ENCODE results near the gene NAALADL1.

Gene NAALADL1

GRCh38 chr11:64999478-64999877 is 58.9 kb downstream of the NAALADL1 start:
- Histone ChIP-seq H3K36me3 (ENCODE audit: control insufficient read depth in 1 of 2, insufficient read depth in 2 of 2, low read length in 2 of 2) (no peaks in the 10 kb centered on the region), H3K18ac (ENCODE audit: low read length) (no peak overlapping the region), H3K27ac (ENCODE audit: low read depth, low read length) (no peak overlapping the region), H3K4me3 (ENCODE audit: low read depth, low read length) (no peak overlapping the region), H3K4me2 (ENCODE audit: low read length) (no peak overlapping the region), H2AK5ac (ENCODE audit: low read length) (no peak overlapping the region), H2BK12ac (ENCODE audit: low read length) (no peak overlapping the region), H3K4me1 (ENCODE audit: control insufficient read depth in 1 of 2, insufficient read depth in 2 of 2, low read length in 2 of 2) (no peaks in the 10 kb centered on the region), H2AFZ (ENCODE audit: insufficient read depth, low read length, poor library complexity) (no peak overlapping the region), H3K4ac (ENCODE audit: low read depth, low read length) (no peak overlapping the region), H2BK5ac (ENCODE audit: low read depth, low read length, poor library complexity) (no peak overlapping the region), H4K8ac (ENCODE audit: low read depth, low read length) (no peak overlapping the region), H3K23ac (ENCODE audit: low read length) (no peak overlapping the region), H3K79me1 (ENCODE audit: low read length) (no peaks in the 10 kb centered on the region), H2BK120ac (ENCODE audit: insufficient read depth, low read length, poor library complexity) (no peak overlapping the region), H3K79me2 (ENCODE audit: control insufficient read depth, insufficient read depth, low read length, poor library complexity) (no peaks in the 10 kb centered on the region), H3K9ac (ENCODE audit: low read length) (no peak overlapping the region), H3K27me3 (ENCODE audit: insufficient read depth, low read length) (no peaks in the 10 kb centered on the region), H4K91ac (ENCODE audit: low read depth, low read length) (no peak overlapping the region), H3K9me3 (ENCODE audit: insufficient read depth, low read depth, low read length) (no peaks in the 10 kb centered on the region), H3K14ac (ENCODE audit: low read length) (no peak overlapping the region), H4K12ac (ENCODE audit: low read depth, low read length) (no peak overlapping the region)
- DNase-seq: no peak
- WGBS (ENCODE audit: extremely low coverage, insufficient coverage, insufficient read length): no CpG with 5 or more reads among the region's 1 CpG

DNA sequence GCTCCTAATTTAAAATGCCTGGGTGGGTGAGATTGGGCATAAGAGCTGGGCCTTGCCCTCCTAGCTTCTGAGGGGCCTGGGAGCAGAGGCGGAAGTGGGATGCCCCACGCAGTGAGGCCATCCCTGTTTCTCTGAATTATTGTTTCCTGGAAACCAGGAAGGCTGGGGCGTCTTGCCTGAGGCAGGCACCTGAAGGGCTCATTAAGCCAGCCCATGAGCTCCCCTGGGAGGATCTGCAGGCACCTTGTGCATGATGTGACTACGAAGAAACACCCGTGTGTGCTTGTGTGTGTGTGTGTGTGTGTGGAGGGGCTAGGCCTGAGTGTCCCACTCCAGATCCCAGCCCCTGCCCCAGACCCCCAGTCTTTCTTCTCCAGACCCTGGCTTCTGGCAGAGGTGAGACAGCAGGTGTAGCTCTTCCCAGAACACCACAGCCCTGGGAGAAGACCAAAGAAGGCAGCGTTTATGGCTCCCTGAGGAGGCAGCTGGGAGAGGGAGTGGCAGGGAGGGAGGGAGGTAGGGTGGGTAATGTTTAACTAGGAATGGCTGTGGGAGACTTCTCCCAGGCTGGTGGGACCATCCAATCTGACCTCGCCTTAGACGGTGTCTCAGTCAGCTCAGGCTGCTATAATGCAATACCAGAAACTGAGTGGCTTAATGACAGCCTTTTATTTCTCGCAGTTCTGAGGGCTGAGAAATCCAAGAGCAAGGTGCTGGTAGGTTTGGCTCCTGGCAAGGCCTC is 59.5 kb downstream of the NAALADL1 start:
- Histone ChIP-seq H3K18ac (ENCODE audit: low read length) (no peak overlapping the region), H4K12ac (ENCODE audit: low read depth, low read length) (no peak overlapping the region), H4K8ac (ENCODE audit: low read depth, low read length) (no peak overlapping the region), H3K9me3 (ENCODE audit: insufficient read depth, low read depth, low read length) (no peaks in the 10 kb centered on the region), H2BK5ac (ENCODE audit: low read depth, low read length, poor library complexity) (no peak overlapping the region), H2BK12ac (ENCODE audit: low read length) (no peak overlapping the region), H2AK5ac (ENCODE audit: low read length) (no peak overlapping the region), H3K27ac (ENCODE audit: low read depth, low read length) (no peak overlapping the region), H3K9ac (ENCODE audit: low read length) (no peak overlapping the region), H2AFZ (ENCODE audit: insufficient read depth, low read length, poor library complexity) (no peak overlapping the region), H3K23ac (ENCODE audit: low read length) (no peak overlapping the region), H3K4me1 (ENCODE audit: control insufficient read depth in 1 of 2, insufficient read depth in 2 of 2, low read length in 2 of 2) (no peaks in the 10 kb centered on the region), H4K91ac (ENCODE audit: low read depth, low read length) (no peak overlapping the region), H3K4me3 (ENCODE audit: low read depth, low read length) (no peak overlapping the region), H3K27me3 (ENCODE audit: insufficient read depth, low read length) (no peaks in the 10 kb centered on the region), H3K79me1 (ENCODE audit: low read length) (no peaks in the 10 kb centered on the region), H3K36me3 (ENCODE audit: control insufficient read depth in 1 of 2, insufficient read depth in 2 of 2, low read length in 2 of 2) (no peaks in the 10 kb centered on the region), H2BK120ac (ENCODE audit: insufficient read depth, low read length, poor library complexity) (no peak overlapping the region), H3K4me2 (ENCODE audit: low read length) (no peak overlapping the region), H3K79me2 (ENCODE audit: control insufficient read depth, insufficient read depth, low read length, poor library complexity) (no peaks in the 10 kb centered on the region), H3K4ac (ENCODE audit: low read depth, low read length) (no peak overlapping the region), H3K14ac (ENCODE audit: low read length) (no peak overlapping the region)
- WGBS (ENCODE audit: extremely low coverage, insufficient coverage, insufficient read length): no CpG with 5 or more reads among the region's 9 CpGs
- no peak for DNase-seq

DNA sequence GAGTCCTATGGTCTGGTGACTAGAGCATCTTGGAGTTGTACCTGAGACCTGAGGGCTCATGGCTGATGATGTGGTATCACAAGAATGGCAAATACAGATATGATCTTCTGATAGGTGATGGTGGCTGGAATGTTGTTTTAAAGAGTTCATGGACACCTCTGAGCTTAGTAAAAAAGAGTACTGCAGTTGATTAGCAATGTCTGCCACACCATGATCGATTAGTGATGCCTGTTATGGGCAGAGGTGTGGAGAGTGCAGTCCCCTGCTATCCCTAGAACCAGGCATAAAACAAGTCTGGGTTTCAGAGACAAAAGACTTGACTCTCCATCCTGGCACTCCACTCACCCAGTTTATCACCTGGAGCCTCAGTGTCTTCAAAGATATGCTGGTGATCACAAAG is 60.2 kb downstream of the NAALADL1 start:
- Histone ChIP-seq H4K8ac (ENCODE audit: low read depth, low read length) (no peak overlapping the region), H2BK12ac (ENCODE audit: low read length) (no peak overlapping the region), H4K12ac (ENCODE audit: low read depth, low read length) (no peak overlapping the region), H3K9ac (ENCODE audit: low read length) (no peak overlapping the region), H3K27ac (ENCODE audit: low read depth, low read length) (no peak overlapping the region), H3K4ac (ENCODE audit: low read depth, low read length) (no peak overlapping the region), H3K14ac (ENCODE audit: low read length) (no peak overlapping the region), H3K27me3 (ENCODE audit: insufficient read depth, low read length) (no peaks in the 10 kb centered on the region), H3K4me2 (ENCODE audit: low read length) (no peak overlapping the region), H3K18ac (ENCODE audit: low read length) (no peak overlapping the region), H4K91ac (ENCODE audit: low read depth, low read length) (no peak overlapping the region), H3K79me2 (ENCODE audit: control insufficient read depth, insufficient read depth, low read length, poor library complexity) (no peaks in the 10 kb centered on the region), H3K79me1 (ENCODE audit: low read length) (no peaks in the 10 kb centered on the region), H3K4me1 (ENCODE audit: control insufficient read depth in 1 of 2, insufficient read depth in 2 of 2, low read length in 2 of 2) (no peaks in the 10 kb centered on the region), H2AK5ac (ENCODE audit: low read length) (no peak overlapping the region), H2AFZ (ENCODE audit: insufficient read depth, low read length, poor library complexity) (no peak overlapping the region), H3K9me3 (ENCODE audit: insufficient read depth, low read depth, low read length) (no peaks in the 10 kb centered on the region), H3K36me3 (ENCODE audit: control insufficient read depth in 1 of 2, insufficient read depth in 2 of 2, low read length in 2 of 2) (no peaks in the 10 kb centered on the region), H2BK120ac (ENCODE audit: insufficient read depth, low read length, poor library complexity) (no peak overlapping the region), H3K4me3 (ENCODE audit: low read depth, low read length) (no peak overlapping the region), H3K23ac (ENCODE audit: low read length) (no peak overlapping the region), H2BK5ac (ENCODE audit: low read depth, low read length, poor library complexity) (no peak overlapping the region)
- DNase-seq: peak; percentile 76 to 94
- no CpG with 5 or more reads among the region's 1 CpG for WGBS (ENCODE audit: extremely low coverage, insufficient coverage, insufficient read length)

DNA sequence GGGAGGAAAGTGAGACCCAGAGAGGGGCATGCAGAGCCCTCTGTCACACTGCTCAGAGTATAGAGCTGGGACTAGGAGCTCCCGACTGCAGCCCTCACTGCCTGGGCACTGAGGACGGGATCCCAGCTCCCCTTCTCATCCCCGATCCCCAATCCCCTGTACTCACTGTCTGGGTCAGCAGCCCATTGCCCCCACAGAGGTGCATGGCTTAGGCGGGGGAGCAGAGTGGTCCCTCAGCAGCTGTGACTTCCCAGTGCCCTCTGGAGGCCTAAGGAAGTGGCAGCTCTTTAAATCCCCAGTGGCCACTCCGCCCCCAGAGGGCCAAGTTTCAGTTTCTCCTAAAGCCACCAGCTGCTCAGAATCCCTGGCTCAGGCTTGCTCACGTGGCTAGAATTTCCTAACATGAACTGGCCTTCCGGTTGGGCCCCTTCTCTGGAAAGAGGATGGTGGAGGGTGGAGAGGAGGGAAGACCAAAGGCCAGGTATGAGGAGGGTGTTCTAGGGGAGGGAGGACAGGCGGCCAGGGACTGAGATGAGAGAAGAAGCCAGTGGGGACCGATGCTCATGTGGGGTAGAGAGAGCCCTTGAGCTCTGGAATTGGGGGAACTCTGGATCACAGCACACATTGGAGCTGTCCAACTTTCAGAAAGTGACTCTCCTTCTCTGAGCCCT is 61.5 kb downstream of the NAALADL1 start, which contains the start of gene BATF2:
TSS of gene BATF2 (minus strand) at position 262 of the 671 bp plus-strand sequence. CDS start at position 205, 57 bp downstream.
- no peaks in the 10 kb centered on the region for H3K36me3 ChIP-seq (ENCODE audit: control insufficient read depth in 1 of 2, insufficient read depth in 2 of 2, low read length in 2 of 2)
- H3K4me2 ChIP-seq (ENCODE audit: low read length): no peak within 1 kb of the TSS
- no peak within 1 kb of the TSS for H3K18ac ChIP-seq (ENCODE audit: low read length)
- H3K23ac ChIP-seq (ENCODE audit: low read length): no peak within 1 kb of the TSS
- no peak within 1 kb of the TSS for H2AK5ac ChIP-seq (ENCODE audit: low read length)
- H3K27ac ChIP-seq (ENCODE audit: low read depth, low read length): no peak within 1 kb of the TSS
- no CpG with 5 or more reads among the region's 9 CpGs for WGBS (ENCODE audit: extremely low coverage, insufficient coverage, insufficient read length)
- H3K9ac ChIP-seq (ENCODE audit: low read length): no peak within 1 kb of the TSS
- H2BK12ac ChIP-seq (ENCODE audit: low read length): no peak within 1 kb of the TSS
- H3K27me3 ChIP-seq (ENCODE audit: insufficient read depth, low read length): no peaks in the 10 kb centered on the region
- no peaks in the 10 kb centered on the region for H3K4me1 ChIP-seq (ENCODE audit: control insufficient read depth in 1 of 2, insufficient read depth in 2 of 2, low read length in 2 of 2)
- peak; percentile 51 to 77 for DNase-seq
- H4K12ac ChIP-seq (ENCODE audit: low read depth, low read length): no peak within 1 kb of the TSS
- no peak within 1 kb of the TSS for H3K4me3 ChIP-seq (ENCODE audit: low read depth, low read length)
- H4K91ac ChIP-seq (ENCODE audit: low read depth, low read length): no peak within 1 kb of the TSS
- no peak within 1 kb of the TSS for H2AFZ ChIP-seq (ENCODE audit: insufficient read depth, low read length, poor library complexity)
- no peak within 1 kb of the TSS for H3K14ac ChIP-seq (ENCODE audit: low read length)
- no peak within 1 kb of the TSS for H2BK5ac ChIP-seq (ENCODE audit: low read depth, low read length, poor library complexity)
- H4K8ac ChIP-seq (ENCODE audit: low read depth, low read length): no peak within 1 kb of the TSS
- no peak within 1 kb of the TSS for H2BK120ac ChIP-seq (ENCODE audit: insufficient read depth, low read length, poor library complexity)
- H3K79me2 ChIP-seq (ENCODE audit: control insufficient read depth, insufficient read depth, low read length, poor library complexity): no peaks in the 10 kb centered on the region
- H3K79me1 ChIP-seq (ENCODE audit: low read length): no peaks in the 10 kb centered on the region
- no peaks in the 10 kb centered on the region for H3K9me3 ChIP-seq (ENCODE audit: insufficient read depth, low read depth, low read length)
- H3K4ac ChIP-seq (ENCODE audit: low read depth, low read length): no peak within 1 kb of the TSS

All from trophoblast cell (in vitro differentiated cells and primary cell).